Esophagus muscularis mucosa (tissue), 3 donors: ENCODE measurements around the gene ANKRD11.

ENCODE experiments used
- POLR2A ChIP-seq: fragments of 450-650 bp; IDR thresholded peaks from one replicate; pipeline ENCODE4 v1.6.1; 2017; ENCODE audit warnings: antibody characterized with exemption, moderate library complexity, mild to moderate bottlenecking, low read depth
- TF ChIP-seq, protein P1 (sequence below), 3 experiments: fragments of 200-600 bp in 2 of 3; fragments of 450-650 bp in 1 of 3; sonication (generic) in 2 of 3; IDR thresholded peaks; one replicate each; pipeline ENCODE4 v1.5.1; 2017 to 2019; ENCODE audit warnings: antibody characterized with exemption in 3 of 3, mild to moderate bottlenecking in 2 of 3, moderate library complexity in 1 of 3

DNA sequence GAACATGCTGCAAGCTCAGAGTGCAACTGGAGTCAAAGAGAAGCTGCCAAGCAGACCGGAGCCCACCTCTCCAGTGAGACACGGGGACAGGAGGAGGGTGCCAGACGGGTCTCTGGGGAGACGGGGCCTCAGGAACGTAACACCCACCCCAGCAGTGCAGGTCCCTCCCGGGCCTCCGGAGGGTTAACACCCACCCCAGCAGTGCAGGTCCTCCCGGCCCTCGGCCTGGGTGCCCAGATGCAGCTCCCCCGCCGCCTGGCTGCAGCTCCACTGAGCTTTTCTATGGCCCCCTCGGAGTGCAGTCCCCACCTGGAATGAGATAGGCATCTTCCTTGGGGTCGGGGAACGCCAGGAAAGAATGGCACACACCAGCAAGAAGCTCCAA, 182.9 kb downstream of the ANKRD11 start:
- no peak for TF ChIP-seq POLR2A
- TF ChIP-seq, protein P1, sequence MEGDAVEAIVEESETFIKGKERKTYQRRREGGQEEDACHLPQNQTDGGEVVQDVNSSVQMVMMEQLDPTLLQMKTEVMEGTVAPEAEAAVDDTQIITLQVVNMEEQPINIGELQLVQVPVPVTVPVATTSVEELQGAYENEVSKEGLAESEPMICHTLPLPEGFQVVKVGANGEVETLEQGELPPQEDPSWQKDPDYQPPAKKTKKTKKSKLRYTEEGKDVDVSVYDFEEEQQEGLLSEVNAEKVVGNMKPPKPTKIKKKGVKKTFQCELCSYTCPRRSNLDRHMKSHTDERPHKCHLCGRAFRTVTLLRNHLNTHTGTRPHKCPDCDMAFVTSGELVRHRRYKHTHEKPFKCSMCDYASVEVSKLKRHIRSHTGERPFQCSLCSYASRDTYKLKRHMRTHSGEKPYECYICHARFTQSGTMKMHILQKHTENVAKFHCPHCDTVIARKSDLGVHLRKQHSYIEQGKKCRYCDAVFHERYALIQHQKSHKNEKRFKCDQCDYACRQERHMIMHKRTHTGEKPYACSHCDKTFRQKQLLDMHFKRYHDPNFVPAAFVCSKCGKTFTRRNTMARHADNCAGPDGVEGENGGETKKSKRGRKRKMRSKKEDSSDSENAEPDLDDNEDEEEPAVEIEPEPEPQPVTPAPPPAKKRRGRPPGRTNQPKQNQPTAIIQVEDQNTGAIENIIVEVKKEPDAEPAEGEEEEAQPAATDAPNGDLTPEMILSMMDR (IDR thresholded peaks at IDR 0.05), result no peak
